ENCODE results near the gene ADSS2. TPM values are rescaled to one million over a fixed set of nuclear protein-coding genes. Genes with fewer than 3 reads are reported as not detected.

ADSS2 gene
- polyA plus RNA-seq, 3 donors = 24.4 to 33.5 (median 26.3) TPM

DNA sequence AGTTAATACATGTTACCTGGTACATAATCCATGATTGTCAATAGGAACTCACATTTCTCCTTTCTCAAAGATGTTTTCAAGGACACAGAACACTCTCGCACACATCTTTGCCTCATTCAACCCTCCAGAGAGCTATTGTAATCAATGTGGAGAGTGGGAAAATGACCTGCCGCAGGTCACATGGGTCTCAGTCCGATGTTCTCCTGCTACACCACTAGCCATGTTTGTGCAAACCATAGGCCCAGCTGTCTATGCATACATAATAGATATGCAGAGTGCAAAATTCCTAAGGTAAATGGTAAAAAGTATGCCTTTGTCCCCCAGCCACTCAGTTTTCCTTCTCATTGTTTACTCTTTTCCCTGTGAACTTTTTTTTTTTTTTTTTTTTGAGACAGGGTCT is 89.2 kb downstream of the ADSS2 start:
- no peak overlapping the region for H2AFZ ChIP-seq (ENCODE audit: insufficient read depth, low read depth, low read length, poor library complexity, severe bottlenecking)
- H3K4me3 Mint-ChIP-seq = no peak overlapping the region

DNA sequence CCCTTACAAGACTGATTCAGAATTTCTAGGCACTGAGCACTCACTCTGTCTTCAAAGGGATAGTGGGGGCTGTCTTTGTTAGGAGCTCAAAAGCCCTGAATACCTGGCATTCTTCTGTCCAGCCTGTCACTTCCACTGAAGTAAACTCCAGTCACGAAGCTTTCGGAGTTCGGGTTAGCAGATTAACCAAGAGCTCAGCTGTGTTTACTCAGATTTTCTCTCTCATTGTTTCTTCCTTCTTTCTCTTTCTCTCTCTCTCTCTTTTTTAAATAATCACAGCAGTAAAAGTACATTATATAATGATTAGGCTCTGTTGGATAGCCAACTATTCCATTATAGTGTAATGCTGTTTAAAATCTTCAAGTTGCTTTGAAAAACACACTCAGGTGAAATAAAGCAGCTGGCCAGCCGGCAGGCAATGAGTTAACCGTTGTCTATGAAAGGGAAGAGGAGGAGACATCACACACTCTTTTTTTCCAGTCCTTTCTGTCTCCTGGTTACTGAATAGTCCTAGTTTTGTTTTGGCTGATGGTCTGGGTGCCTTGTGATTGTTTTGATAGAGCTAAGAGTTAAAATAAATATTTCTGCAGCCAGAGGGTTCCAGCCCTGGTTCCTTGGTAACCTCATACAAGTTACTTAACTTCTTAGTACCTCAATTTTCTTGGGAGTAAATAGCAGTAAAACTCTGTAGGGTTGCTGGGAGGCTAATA is 89.8 kb downstream of the ADSS2 start:
- Mint-ChIP-seq H3K27ac (no peak overlapping the region), H3K27me3 (ENCODE audit: low read depth in 3 of 3) (peaks cover 0 to 2% (median 0%) of the 10 kb centered on the region in 3 donors), H3K9me3 (peaks cover 5 to 24% (median 15%) of the 10 kb centered on the region in 7 donors), H3K36me3 (peaks cover 0 to 4% of the 10 kb centered on the region in 2 donors), H3K4me3 (no peak overlapping the region), H3K4me1 (peaks cover 13% of the 10 kb centered on the region)
- H2AFZ ChIP-seq (ENCODE audit: insufficient read depth, low read depth, low read length, poor library complexity, severe bottlenecking) = no peak overlapping the region
- H3K36me3 ChIP-seq (replicated peaks in 1 of 2; ENCODE audit: control insufficient read depth in 1 of 2, insufficient read depth in 2 of 2, low read length in 2 of 2) = no peaks in the 10 kb centered on the region
- TF ChIP-seq, protein P1, sequence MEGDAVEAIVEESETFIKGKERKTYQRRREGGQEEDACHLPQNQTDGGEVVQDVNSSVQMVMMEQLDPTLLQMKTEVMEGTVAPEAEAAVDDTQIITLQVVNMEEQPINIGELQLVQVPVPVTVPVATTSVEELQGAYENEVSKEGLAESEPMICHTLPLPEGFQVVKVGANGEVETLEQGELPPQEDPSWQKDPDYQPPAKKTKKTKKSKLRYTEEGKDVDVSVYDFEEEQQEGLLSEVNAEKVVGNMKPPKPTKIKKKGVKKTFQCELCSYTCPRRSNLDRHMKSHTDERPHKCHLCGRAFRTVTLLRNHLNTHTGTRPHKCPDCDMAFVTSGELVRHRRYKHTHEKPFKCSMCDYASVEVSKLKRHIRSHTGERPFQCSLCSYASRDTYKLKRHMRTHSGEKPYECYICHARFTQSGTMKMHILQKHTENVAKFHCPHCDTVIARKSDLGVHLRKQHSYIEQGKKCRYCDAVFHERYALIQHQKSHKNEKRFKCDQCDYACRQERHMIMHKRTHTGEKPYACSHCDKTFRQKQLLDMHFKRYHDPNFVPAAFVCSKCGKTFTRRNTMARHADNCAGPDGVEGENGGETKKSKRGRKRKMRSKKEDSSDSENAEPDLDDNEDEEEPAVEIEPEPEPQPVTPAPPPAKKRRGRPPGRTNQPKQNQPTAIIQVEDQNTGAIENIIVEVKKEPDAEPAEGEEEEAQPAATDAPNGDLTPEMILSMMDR (IDR thresholded peaks at IDR 0.05) = no peak
- H4K20me1 ChIP-seq (ENCODE audit: insufficient read depth, low read length) = no peaks in the 10 kb centered on the region
- peaks cover 3 to 15% of the 10 kb centered on the region in 2 donors for H3K9me3 ChIP-seq (replicated peaks in 1 of 2; ENCODE audit: control insufficient read depth in 1 of 2, insufficient read depth in 1 of 2, low read length in 2 of 2)
- no peak overlapping the region for H3K27ac ChIP-seq (ENCODE audit: low read depth in 1 of 2, low read length in 2 of 2)
- H3K4me2 ChIP-seq (replicated peaks; ENCODE audit: extremely low read depth, low read length, poor library complexity, severe bottlenecking) = no peak overlapping the region
- no peak overlapping the region for H3K9ac ChIP-seq (ENCODE audit: insufficient read depth, low read length, poor library complexity, severe bottlenecking)
- H3K4me3 ChIP-seq (replicated peaks in 1 of 3; ENCODE audit: low read depth in 2 of 3, low read length in 3 of 3) = no peak overlapping the region
- intact Hi-C loops (cut with micrococcal nuclease) = no loop called here
- WGBS (ENCODE audit: insufficient coverage) = 93% methylated on average over 3 of the region's 5 CpGs
- no peaks in the 10 kb centered on the region for H3K27me3 ChIP-seq (ENCODE audit: control insufficient read depth in 2 of 2, insufficient read depth in 2 of 2, low read length in 2 of 2)
- DNase-seq = no peak
- H3K79me2 ChIP-seq (ENCODE audit: insufficient read depth, low read length) = no peaks in the 10 kb centered on the region
- peaks cover 8 to 12% of the 10 kb centered on the region in 2 donors for H3K4me1 ChIP-seq (ENCODE audit: control insufficient read depth in 1 of 2, insufficient read depth in 2 of 2, low read length in 2 of 2)

More for the DNA sequence above, 89.2 kb downstream of the ADSS2 start:
- Histone ChIP-seq H3K79me2 (ENCODE audit: insufficient read depth, low read length) (no peaks in the 10 kb centered on the region), H3K27ac (ENCODE audit: low read depth in 1 of 2, low read length in 2 of 2) (no peak overlapping the region), H3K9ac (ENCODE audit: insufficient read depth, low read length, poor library complexity, severe bottlenecking) (no peak overlapping the region), H3K36me3 (replicated peaks in 1 of 2; ENCODE audit: control insufficient read depth in 1 of 2, insufficient read depth in 2 of 2, low read length in 2 of 2) (no peaks in the 10 kb centered on the region), H3K9me3 (replicated peaks in 1 of 2; ENCODE audit: control insufficient read depth in 1 of 2, insufficient read depth in 1 of 2, low read length in 2 of 2) (peaks cover 3 to 15% of the 10 kb centered on the region in 2 donors), H3K4me1 (ENCODE audit: control insufficient read depth in 1 of 2, insufficient read depth in 2 of 2, low read length in 2 of 2) (peaks cover 8 to 18% of the 10 kb centered on the region in 2 donors), H4K20me1 (ENCODE audit: insufficient read depth, low read length) (no peaks in the 10 kb centered on the region), H3K4me2 (replicated peaks; ENCODE audit: extremely low read depth, low read length, poor library complexity, severe bottlenecking) (no peak overlapping the region), H3K4me3 (replicated peaks in 1 of 3; ENCODE audit: low read depth in 2 of 3, low read length in 3 of 3) (no peak overlapping the region), H3K27me3 (ENCODE audit: control insufficient read depth in 2 of 2, insufficient read depth in 2 of 2, low read length in 2 of 2) (no peaks in the 10 kb centered on the region)
- peaks cover 17% of the 10 kb centered on the region for H3K4me1 Mint-ChIP-seq
- peaks cover 0 to 2% (median 0%) of the 10 kb centered on the region in 3 donors for H3K27me3 Mint-ChIP-seq (ENCODE audit: low read depth in 3 of 3)
- TF ChIP-seq, protein P1 (IDR thresholded peaks at IDR 0.05) = no peak
- H3K27ac Mint-ChIP-seq = no peak overlapping the region
- H3K9me3 Mint-ChIP-seq = peaks cover 5 to 24% (median 15%) of the 10 kb centered on the region in 7 donors
- WGBS (ENCODE audit: insufficient coverage) = no CpG with 5 or more reads among the region's 3 CpGs
- no peak for DNase-seq
- intact Hi-C loops (cut with micrococcal nuclease) = no loop called here
- peaks cover 0 to 4% of the 10 kb centered on the region in 2 donors for H3K36me3 Mint-ChIP-seq

Other genes starting within 250 kb of the ADSS2 start
- under 1 TPM in 1 of 3 donors, not detected in 2; 0.63 TPM for gene CATSPERE, start 9.4 kb upstream of the ADSS2 start, polyA plus RNA-seq
- 10 to 100 TPM; 10.5 to 12.0 (median 11.2) TPM for gene DESI2, start 201.2 kb upstream of the ADSS2 start, polyA plus RNA-seq

All from CD14-positive monocyte (primary cell).